ENCODE results near the gene STX3.

DNA sequence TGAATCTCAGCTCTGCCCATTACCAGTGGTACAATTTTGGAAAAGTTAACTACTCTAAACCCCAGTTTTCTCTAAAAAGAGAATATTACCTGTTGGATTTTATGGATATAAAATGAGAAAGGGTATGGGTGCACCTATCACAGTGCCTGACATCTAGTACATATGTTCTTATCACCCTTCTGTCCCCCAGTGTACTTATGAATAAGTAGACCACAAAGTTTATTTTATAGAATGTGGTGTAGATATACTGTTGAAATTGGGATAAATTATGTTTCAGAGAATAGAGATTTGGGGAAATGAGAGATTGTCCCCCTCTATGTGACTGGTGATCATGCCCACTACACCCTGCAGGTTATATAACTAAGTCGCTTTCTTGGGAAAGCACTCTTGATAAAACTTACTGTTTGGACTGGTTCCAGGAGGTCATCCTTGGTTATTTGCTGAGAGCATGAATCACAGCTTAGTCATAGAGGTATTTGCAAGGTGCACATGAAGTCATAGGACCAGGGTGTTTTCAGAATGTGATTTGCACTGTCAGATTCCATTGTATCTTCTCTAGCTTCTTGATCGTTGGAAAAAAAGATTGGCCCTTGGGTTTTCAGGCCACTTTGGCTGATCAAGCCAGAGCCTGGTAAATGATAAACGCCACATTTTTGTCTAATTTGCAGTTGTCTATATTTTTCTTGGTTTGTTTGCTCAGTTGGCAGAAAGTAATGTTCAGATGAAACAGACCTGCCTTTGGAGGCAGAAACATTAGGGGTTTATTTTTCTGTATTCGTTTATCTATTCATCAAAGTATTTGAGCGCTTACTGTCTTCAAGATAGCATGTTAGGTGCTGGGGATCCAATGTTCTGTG is 21.3 kb downstream of the STX3 start:
- TF ChIP-seq RAD21 (IDR thresholded peaks at IDR 0.05; ENCODE audit: low read depth) (no peak), EZH2 (IDR thresholded peaks at IDR 0.05) (no peak), ZFX (IDR thresholded peaks at IDR 0.05) (no peak), EZH2phosphoT487 (IDR thresholded peaks at IDR 0.05; ENCODE audit: borderline replicate concordance) (no peak), SP1 (IDR thresholded peaks at IDR 0.05; ENCODE audit: low read depth) (peak; percentile 83)
- TF ChIP-seq, protein P1, sequence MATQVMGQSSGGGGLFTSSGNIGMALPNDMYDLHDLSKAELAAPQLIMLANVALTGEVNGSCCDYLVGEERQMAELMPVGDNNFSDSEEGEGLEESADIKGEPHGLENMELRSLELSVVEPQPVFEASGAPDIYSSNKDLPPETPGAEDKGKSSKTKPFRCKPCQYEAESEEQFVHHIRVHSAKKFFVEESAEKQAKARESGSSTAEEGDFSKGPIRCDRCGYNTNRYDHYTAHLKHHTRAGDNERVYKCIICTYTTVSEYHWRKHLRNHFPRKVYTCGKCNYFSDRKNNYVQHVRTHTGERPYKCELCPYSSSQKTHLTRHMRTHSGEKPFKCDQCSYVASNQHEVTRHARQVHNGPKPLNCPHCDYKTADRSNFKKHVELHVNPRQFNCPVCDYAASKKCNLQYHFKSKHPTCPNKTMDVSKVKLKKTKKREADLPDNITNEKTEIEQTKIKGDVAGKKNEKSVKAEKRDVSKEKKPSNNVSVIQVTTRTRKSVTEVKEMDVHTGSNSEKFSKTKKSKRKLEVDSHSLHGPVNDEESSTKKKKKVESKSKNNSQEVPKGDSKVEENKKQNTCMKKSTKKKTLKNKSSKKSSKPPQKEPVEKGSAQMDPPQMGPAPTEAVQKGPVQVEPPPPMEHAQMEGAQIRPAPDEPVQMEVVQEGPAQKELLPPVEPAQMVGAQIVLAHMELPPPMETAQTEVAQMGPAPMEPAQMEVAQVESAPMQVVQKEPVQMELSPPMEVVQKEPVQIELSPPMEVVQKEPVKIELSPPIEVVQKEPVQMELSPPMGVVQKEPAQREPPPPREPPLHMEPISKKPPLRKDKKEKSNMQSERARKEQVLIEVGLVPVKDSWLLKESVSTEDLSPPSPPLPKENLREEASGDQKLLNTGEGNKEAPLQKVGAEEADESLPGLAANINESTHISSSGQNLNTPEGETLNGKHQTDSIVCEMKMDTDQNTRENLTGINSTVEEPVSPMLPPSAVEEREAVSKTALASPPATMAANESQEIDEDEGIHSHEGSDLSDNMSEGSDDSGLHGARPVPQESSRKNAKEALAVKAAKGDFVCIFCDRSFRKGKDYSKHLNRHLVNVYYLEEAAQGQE (IDR thresholded peaks at IDR 0.05; ENCODE audit: low read depth): no peak
- TF ChIP-seq, protein P2, sequence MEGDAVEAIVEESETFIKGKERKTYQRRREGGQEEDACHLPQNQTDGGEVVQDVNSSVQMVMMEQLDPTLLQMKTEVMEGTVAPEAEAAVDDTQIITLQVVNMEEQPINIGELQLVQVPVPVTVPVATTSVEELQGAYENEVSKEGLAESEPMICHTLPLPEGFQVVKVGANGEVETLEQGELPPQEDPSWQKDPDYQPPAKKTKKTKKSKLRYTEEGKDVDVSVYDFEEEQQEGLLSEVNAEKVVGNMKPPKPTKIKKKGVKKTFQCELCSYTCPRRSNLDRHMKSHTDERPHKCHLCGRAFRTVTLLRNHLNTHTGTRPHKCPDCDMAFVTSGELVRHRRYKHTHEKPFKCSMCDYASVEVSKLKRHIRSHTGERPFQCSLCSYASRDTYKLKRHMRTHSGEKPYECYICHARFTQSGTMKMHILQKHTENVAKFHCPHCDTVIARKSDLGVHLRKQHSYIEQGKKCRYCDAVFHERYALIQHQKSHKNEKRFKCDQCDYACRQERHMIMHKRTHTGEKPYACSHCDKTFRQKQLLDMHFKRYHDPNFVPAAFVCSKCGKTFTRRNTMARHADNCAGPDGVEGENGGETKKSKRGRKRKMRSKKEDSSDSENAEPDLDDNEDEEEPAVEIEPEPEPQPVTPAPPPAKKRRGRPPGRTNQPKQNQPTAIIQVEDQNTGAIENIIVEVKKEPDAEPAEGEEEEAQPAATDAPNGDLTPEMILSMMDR (IDR thresholded peaks at IDR 0.05 in 2 of 3, conservative IDR thresholded peaks at IDR 0.05 in 1 of 3; ENCODE audit: borderline replicate concordance in 1 of 3, insufficient read depth in 1 of 3, low read depth in 2 of 3, low read length in 2 of 3): no peak
